HEK293T (cell line): ENCODE results near the gene TRIP13.
A peak's percentile ranks its signal among the peaks of the same experiment; 100 is the strongest.

ENCODE experiments used
- CTCF ChIA-PET: fragments of 350-600 bp; formaldehyde crosslinking; extraction: SDS; loops from one replicate; lab custom pipeline; 2021; ENCODE audit warnings: antibody characterized with exemption, inconsistent platforms; lab: Yijun Ruan, JAX
- POLR2A ChIA-PET: fragments of 350-600 bp; formaldehyde crosslinking; extraction: SDS; loops from one replicate; lab custom pipeline; 2020; ENCODE audit warnings: antibody characterized with exemption, inconsistent platforms; lab: Yijun Ruan, JAX
- DNase-seq: peaks from one replicate; pipeline ENCODE4 v3.0.0; 2012; ENCODE audit warnings: mixed read lengths; ENCODE audit errors: extremely low spot score
- ARNT ChIP-seq: fragments of 450-650 bp; IDR thresholded peaks from 2 replicates; pipeline ENCODE4 v1.6.1; 2017; ENCODE audit warnings: mild to moderate bottlenecking
- BHLHE40 ChIP-seq: fragments of 450-650 bp; IDR thresholded peaks from 2 replicates; pipeline ENCODE4 v1.6.1; 2016; ENCODE audit warnings: mild to moderate bottlenecking, moderate library complexity, borderline replicate concordance
- CTBP1 ChIP-seq: fragments of 450-650 bp; IDR thresholded peaks from 2 replicates; pipeline ENCODE4 v1.6.1; 2016; ENCODE audit warnings: borderline replicate concordance
- ELF4 ChIP-seq: fragments of 450-650 bp; IDR thresholded peaks from 2 replicates; pipeline ENCODE4 v1.6.1; 2017; ENCODE audit warnings: antibody characterized with exemption
- FOXA1 ChIP-seq: fragments of 450-650 bp; IDR thresholded peaks from 2 replicates; pipeline ENCODE4 v1.6.1; 2016; ENCODE audit warnings: mild to moderate bottlenecking
- FOXK2 ChIP-seq: fragments of 450-650 bp; IDR thresholded peaks from 2 replicates; pipeline ENCODE4 v1.6.1; 2016; ENCODE audit warnings: mild to moderate bottlenecking
- FOXM1 ChIP-seq: fragments of 450-650 bp; IDR thresholded peaks from 2 replicates; pipeline ENCODE4 v1.6.1; 2017; ENCODE audit warnings: mild to moderate bottlenecking, borderline replicate concordance
- HDGF ChIP-seq: fragments of 450-650 bp; IDR thresholded peaks from 2 replicates; pipeline ENCODE4 v1.6.1; 2017; ENCODE audit warnings: antibody characterized with exemption, borderline replicate concordance
- L3MBTL2 ChIP-seq: fragments of 450-650 bp; conservative IDR thresholded peaks from 2 replicates; pipeline ENCODE4 v1.6.1; 2016; ENCODE audit warnings: mild to moderate bottlenecking
- LEF1 ChIP-seq: fragments of 450-650 bp; IDR thresholded peaks from 2 replicates; pipeline ENCODE4 v1.6.1; 2017; ENCODE audit warnings: mild to moderate bottlenecking, borderline replicate concordance
- NFRKB ChIP-seq: fragments of 450-650 bp; IDR thresholded peaks from 2 replicates; pipeline ENCODE4 v1.6.1; 2016; ENCODE audit warnings: mild to moderate bottlenecking, moderate library complexity
- SP1 ChIP-seq: fragments of 450-650 bp; IDR thresholded peaks from 2 replicates; pipeline ENCODE4 v1.6.1; 2017
- SUZ12 ChIP-seq: fragments of 450-650 bp; IDR thresholded peaks from 2 replicates; pipeline ENCODE4 v1.6.1; 2016; ENCODE audit warnings: mild to moderate bottlenecking
- TARDBP ChIP-seq: fragments of 450-650 bp; IDR thresholded peaks from 2 replicates; pipeline ENCODE4 v1.6.1; 2016
- ZNF384 ChIP-seq: fragments of 450-650 bp; IDR thresholded peaks from 2 replicates; pipeline ENCODE4 v1.6.1; 2016
- TF ChIP-seq, protein P1 (sequence below): fragments of 450-650 bp; IDR thresholded peaks from 2 replicates; pipeline ENCODE4 v1.6.1; 2016

TRIP13 gene

DNA sequence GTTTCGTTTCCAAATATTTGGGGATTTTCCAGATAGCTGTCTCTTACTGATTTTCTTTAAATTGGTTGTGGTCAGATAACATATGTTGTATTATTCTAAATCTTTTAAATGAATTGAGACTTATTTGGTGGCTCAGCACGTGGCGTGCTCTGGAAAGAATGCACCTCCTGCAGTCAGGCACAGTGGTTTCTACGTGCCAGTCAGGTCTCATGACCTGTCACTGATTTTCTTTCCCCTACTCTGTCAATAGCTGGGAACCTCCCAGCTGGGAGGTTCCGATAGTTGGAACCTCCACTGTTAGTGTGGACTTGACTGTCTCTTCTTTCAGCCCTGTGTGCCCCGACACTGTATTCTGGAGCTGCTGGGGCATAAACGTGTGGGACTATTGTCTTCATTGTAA is 27.6 kb downstream of the TRIP13 start:
- TF ChIP-seq ELF4, result no peak
- no peak for TF ChIP-seq HDGF
- no peak for TF ChIP-seq CTBP1
- no peak for TF ChIP-seq ZNF384
- TF ChIP-seq ARNT, result no peak
- no peak for TF ChIP-seq FOXA1
- TF ChIP-seq TARDBP, result no peak
- TF ChIP-seq FOXK2, result no peak
- no peak for TF ChIP-seq BHLHE40
- no peak for TF ChIP-seq SP1
- no peak for TF ChIP-seq LEF1
- no peak for TF ChIP-seq SUZ12
- no peak for DNase-seq
- POLR2A ChIA-PET, result no interaction called here
- CTCF ChIA-PET, result interaction anchor here (0.6 to 4.4 kb wide), 3 partner anchors 129 to 254 kb away, joined by 3 to 21 read pairs (median 4); no protein-coding TSS in a partner anchor

DNA sequence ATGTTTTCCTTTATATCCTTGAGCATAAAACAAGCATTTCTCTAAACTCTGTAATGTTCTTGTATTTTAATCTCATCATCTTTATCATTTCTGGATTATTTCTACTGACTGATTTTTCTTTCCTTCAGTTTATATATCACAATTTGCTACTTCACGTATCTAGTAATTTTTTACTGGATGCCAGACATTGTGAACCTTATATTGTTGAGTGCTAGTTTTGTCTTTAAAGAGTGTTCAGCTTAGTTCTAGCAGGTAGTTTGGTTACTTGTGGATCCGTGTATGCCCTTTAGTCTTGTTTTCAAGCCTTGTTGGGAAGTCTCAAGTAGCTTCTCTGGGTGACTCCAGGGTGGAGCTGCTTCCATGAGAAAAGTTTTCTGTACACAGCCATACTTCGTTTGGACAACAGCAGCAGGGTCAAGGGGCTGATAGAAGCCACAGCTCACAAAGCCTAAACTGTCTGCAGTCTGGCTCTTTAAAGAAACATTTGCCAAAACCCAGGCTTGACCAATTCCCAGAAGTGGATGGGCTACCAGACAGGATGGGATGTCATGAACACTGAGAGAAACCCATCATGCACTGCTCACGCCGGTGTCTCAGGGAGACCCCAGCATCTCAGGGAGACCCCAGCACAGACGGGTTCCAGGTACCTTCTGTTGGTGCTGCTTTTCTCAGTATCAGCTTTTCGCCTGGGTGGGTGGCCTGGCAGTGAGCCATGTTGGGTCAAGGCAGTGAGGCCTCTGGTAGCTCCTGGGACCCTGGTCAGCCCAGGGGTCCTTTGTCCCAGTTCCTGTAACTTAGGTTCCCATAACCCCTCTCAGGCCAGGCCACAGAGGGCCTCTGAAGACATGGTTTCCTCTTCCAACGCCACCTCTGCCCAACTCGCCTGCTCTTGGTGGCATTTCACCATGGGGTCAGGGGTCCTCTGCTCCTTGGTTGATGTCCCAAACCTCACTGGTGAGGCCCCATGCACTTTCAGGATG is 29.1 kb downstream of the TRIP13 start:
- TF ChIP-seq, protein P1, sequence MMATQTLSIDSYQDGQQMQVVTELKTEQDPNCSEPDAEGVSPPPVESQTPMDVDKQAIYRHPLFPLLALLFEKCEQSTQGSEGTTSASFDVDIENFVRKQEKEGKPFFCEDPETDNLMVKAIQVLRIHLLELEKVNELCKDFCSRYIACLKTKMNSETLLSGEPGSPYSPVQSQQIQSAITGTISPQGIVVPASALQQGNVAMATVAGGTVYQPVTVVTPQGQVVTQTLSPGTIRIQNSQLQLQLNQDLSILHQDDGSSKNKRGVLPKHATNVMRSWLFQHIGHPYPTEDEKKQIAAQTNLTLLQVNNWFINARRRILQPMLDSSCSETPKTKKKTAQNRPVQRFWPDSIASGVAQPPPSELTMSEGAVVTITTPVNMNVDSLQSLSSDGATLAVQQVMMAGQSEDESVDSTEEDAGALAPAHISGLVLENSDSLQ, result no peak
- TF ChIP-seq ELF4, result no peak
- TF ChIP-seq CTBP1, result no peak
- no peak for TF ChIP-seq SUZ12
- TF ChIP-seq LEF1, result no peak
- TF ChIP-seq L3MBTL2, result no peak
- no peak for TF ChIP-seq FOXM1
- TF ChIP-seq SP1, result no peak
- no peak for TF ChIP-seq BHLHE40
- no peak for TF ChIP-seq FOXA1
- no peak for TF ChIP-seq ZNF384
- TF ChIP-seq NFRKB, result no peak
- no peak for TF ChIP-seq HDGF
- no peak for TF ChIP-seq TARDBP
- no peak for TF ChIP-seq ARNT
- TF ChIP-seq FOXK2, result no peak
- no peak for DNase-seq
- CTCF ChIA-PET, result interaction anchor here (1.2 to 4.4 kb wide), 4 partner anchors 25 to 252 kb away, joined by 3 to 21 read pairs (median 4); no protein-coding TSS in a partner anchor
- POLR2A ChIA-PET, result no interaction called here

DNA sequence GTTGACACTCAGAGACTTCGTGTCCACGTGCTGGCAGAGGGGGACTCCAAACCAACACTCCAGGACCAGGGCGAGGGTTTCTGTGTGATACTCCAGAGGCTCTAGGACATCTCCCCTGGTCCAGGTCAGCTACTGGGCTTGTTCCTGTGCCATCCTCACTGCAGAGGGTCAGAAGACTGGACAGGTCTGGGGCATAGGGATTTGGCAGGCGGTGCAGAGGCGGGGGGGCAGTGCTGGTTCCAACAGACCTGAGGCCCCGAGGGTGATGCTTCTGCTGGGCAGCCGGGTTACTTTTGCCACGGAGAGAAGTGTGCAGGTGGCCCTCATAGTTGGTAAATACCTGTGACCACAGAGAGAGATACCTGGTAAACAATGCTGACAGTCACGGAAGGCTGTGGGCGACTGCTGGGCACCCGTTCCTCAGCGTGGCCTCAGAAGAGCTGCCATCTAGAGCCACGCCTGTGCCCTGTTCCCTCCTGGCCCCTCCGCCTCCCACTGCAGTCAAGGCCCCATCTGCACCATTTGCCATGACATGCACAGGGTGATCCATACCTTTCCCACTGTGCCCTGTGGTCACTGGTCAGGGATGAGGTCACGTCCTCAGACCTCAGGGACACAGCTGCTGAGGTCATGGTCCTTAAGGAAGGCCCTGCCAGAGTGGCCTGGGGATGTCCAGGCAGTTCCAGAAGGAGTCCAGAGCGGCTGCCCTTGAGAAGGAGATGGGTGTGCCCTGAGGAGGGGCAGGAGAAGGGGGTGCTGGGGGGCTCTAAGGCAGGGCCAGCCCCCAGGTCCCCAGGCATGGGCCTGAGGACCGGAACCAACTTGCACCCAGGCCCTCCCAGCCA is 30.0 kb downstream of the TRIP13 start:
- CTCF ChIA-PET, result interaction anchor here (1.1 to 4.4 kb wide), 8 partner anchors 10 to 251 kb away, joined by 3 to 21 read pairs (median 7); no protein-coding TSS in a partner anchor
- POLR2A ChIA-PET, result no interaction called here
- no peak for DNase-seq
- no peak for TF ChIP-seq NFRKB

DNA sequence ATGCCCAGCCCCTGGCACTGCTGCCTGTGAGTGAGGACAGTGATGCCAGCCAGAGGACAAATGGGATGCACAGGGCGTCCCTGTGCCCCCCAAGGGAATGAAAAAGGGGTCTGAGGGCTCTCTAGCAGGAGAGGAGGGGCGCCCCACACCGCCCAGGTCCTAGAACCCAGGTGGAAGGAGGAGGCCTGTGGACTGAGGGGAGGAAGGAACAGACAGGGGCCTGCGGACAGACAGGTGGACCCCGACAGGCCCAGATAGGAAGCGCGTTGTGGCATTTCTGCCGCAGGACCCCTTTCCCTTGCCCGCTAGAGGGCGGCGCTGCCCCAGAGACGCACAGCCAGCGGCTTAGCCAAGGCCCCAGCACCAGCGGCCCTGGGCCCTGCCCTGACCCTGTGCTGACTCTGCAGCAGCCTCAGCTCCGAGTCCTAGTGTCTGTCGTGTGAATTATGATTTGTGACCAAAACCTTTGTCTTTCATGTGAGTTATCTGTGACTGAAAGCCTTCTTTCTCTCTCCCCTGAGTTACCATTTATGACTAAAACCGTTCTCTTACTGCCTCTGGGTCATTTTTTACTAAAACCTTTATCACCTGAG is 30.7 kb downstream of the TRIP13 start:
- CTCF ChIA-PET, result interaction anchor here (0.5 to 1.7 kb wide), 19 partner anchors 10 to 720 kb away, joined by 3 to 11 read pairs (median 5); no protein-coding TSS in a partner anchor
- peak; percentile 91 for DNase-seq
- POLR2A ChIA-PET, result no interaction called here
- no peak for TF ChIP-seq HDGF
- no peak for TF ChIP-seq LEF1
- TF ChIP-seq FOXK2, result no peak
- no peak for TF ChIP-seq ARNT
- no peak for TF ChIP-seq NFRKB
- TF ChIP-seq, protein P1, result peak; percentile 50
- TF ChIP-seq CTBP1, result no peak
- no peak for TF ChIP-seq L3MBTL2

DNA sequence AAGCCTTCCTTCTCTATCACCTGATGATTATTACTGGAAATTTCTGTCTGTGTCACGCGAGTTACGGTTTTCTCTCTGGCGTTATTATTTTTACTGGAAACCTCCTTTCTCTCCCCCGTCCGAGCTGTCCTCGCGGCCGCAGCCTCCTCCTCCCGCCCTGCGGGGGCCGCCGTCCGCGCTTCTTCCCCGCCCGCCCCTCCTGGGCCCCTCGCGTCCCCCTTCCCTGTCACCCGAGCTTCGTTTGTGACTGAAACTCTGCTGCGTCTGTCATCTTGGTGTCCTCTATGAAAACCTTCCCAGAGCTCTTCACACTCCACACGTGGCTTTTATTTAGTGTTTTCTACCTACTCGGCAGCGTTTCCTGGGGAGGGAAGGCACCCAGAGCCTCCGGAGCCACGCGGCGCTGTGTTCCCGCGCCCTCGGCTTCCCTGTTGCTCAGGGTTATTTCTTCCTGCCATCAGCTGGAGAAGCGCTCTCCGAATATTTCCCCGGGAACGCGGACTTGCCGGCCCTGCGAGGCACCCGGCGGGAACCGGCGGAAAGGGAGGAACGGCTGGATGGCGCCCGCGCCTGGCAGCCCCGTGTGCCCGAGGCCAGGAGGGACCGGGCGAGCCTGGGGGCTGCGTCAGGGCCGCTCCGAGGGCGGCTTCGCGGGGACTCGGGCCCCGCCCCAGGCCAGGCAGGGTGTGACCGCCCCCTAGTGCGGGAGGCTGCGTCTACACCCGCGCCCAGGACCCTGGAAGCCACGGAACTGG is 33.9 kb downstream of the TRIP13 start:
- CTCF ChIA-PET, result no interaction called here
- POLR2A ChIA-PET, result no interaction called here
- DNase-seq, result no peak
- no peak for TF ChIP-seq BHLHE40
- no peak for TF ChIP-seq ARNT
- no peak for TF ChIP-seq ZNF384
- TF ChIP-seq SUZ12, result no peak
- no peak for TF ChIP-seq HDGF
- no peak for TF ChIP-seq L3MBTL2
- no peak for TF ChIP-seq NFRKB
- TF ChIP-seq TARDBP, result no peak
- no peak for TF ChIP-seq LEF1
- TF ChIP-seq FOXA1, result no peak
- TF ChIP-seq ELF4, result no peak
- TF ChIP-seq, protein P1, result no peak
- no peak for TF ChIP-seq CTBP1
